D721Med (cell line): Measurements from ENCODE around the gene AGGF1.
"Not testable (repeated sequence)": the region's sequence is repeated elsewhere in the genome, so short reads cannot be mapped to it uniquely, and the experiment has no call there.

Experiments used
- DNase-seq: peaks from one replicate; pipeline ENCODE4 v3.0.0; 2011; ENCODE audit warnings: low spot score; ENCODE audit not compliant: insufficient read length
- FAIRE-seq: peaks from 2 replicates; lab custom pipeline; 2011; peaks lifted over from hg19 to GRCh38; lab: Jason Lieb, UNC
- TF ChIP-seq, protein P1 (sequence below): IDR thresholded peaks from 2 replicates; pipeline ENCODE4 v1.5.1; 2012; ENCODE audit warnings: mild to moderate bottlenecking, control low read depth; ENCODE audit not compliant: insufficient read depth; ENCODE audit errors: missing control alignments

AGGF1 gene

DNA sequence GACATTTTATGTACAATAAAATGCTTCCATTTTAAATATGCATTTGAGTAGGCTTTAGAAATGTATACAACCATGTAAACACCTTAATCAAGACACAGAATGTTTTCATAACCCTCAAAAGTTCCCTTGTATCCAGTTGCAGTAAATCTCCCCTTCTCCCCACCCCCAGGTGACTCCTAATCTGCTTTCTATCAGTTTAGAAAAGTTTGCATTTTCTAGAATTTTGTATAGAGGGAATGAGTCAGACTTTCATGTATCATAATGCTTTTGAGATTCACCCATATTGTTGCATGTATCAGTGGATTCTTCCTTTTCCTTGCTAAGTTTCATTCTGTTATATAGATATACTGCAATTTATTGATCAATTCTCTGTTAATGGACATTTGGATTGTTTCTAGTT lies 74.6 kb downstream of the AGGF1 start:
- no peak for FAIRE-seq
- TF ChIP-seq, protein P1, sequence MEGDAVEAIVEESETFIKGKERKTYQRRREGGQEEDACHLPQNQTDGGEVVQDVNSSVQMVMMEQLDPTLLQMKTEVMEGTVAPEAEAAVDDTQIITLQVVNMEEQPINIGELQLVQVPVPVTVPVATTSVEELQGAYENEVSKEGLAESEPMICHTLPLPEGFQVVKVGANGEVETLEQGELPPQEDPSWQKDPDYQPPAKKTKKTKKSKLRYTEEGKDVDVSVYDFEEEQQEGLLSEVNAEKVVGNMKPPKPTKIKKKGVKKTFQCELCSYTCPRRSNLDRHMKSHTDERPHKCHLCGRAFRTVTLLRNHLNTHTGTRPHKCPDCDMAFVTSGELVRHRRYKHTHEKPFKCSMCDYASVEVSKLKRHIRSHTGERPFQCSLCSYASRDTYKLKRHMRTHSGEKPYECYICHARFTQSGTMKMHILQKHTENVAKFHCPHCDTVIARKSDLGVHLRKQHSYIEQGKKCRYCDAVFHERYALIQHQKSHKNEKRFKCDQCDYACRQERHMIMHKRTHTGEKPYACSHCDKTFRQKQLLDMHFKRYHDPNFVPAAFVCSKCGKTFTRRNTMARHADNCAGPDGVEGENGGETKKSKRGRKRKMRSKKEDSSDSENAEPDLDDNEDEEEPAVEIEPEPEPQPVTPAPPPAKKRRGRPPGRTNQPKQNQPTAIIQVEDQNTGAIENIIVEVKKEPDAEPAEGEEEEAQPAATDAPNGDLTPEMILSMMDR = no peak
- no peak for DNase-seq

- not testable (repeated sequence) for DNase-seq, FAIRE-seq
Observed at GRCh38 chr5:77107035-77107434, 76.8 kb downstream of the AGGF1 start.
